Kidney (tissue), 14 donors: ENCODE results near the gene MAP3K15. TPM values are rescaled to one million over a fixed set of nuclear protein-coding genes. Genes with fewer than 3 reads are reported as not detected.

Experiments used
- DNase-seq, 5 donors: peaks; one replicate each; pipeline ENCODE4 v3.0.0-alpha.2; 2013 to 2020
- FAIRE-seq: peaks from 2 replicates; lab custom pipeline; 2012; peaks lifted over from hg19 to GRCh38; lab: Jason Lieb, UNC
- H3K27ac ChIP-seq, 2 donors: one replicate each; pipeline ENCODE4 v1.7.0; 2013; ENCODE audit warnings: low read depth in 2 of 2, low read length in 2 of 2, inconsistent platforms in 1 of 2
- H3K27me3 ChIP-seq: one replicate; pipeline ENCODE4 v1.7.1; 2013; ENCODE audit warnings: low read length, inconsistent platforms; ENCODE audit not compliant: control insufficient read depth, insufficient read depth
- H3K36me3 ChIP-seq, 3 donors: one replicate each; pipeline versions ENCODE4 v1.7.0 to v1.7.1; 2013; ENCODE audit warnings: low read length in 3 of 3, control low read depth in 1 of 3, inconsistent platforms in 1 of 3; ENCODE audit not compliant: insufficient read depth in 3 of 3, control insufficient read depth in 2 of 3
- H3K4me1 ChIP-seq, 3 donors: one replicate each; pipeline versions ENCODE4 v1.7.0 to v1.7.1; 2013; ENCODE audit warnings: low read length in 3 of 3, inconsistent platforms in 1 of 3, low read depth in 1 of 3; ENCODE audit not compliant: control insufficient read depth in 2 of 3, insufficient read depth in 2 of 3
- H3K4me3 ChIP-seq, 3 donors: one replicate each; pipeline versions ENCODE4 v1.7.0 to v1.8.1; 2013; ENCODE audit warnings: low read length in 3 of 3, control low read depth in 1 of 3, inconsistent platforms in 1 of 3
- H3K9ac ChIP-seq, 3 donors: one replicate each; pipeline versions ENCODE4 v1.7.0 to v1.7.1; 2013; ENCODE audit warnings: low read length in 3 of 3, control low read depth in 1 of 3, inconsistent platforms in 1 of 3
- H3K9me3 ChIP-seq, 3 donors: one replicate each; pipeline versions ENCODE4 v1.7.0 to v1.7.1; 2013; ENCODE audit warnings: low read length in 3 of 3, control low read depth in 1 of 3, inconsistent platforms in 1 of 3; ENCODE audit not compliant: control insufficient read depth in 2 of 3, insufficient read depth in 1 of 3
- intact Hi-C: fragments of 100-400 bp; cut with DNase I; formaldehyde crosslinking; loops from one replicate; pipeline ENCODE4 v1.11.1; 2022
- polyA plus RNA-seq: library from polyadenylated mRNA; stranded (reverse); fragments of 350-450 nt; fragmentation: Illumina TruSeq; extraction: RNeasy Lipid Tissue Mini Kit (QIAGEN cat#74804); gene quantifications from one replicate; pipeline ENCODE4 v1.2.3, GENCODE V29; 2014; ENCODE audit warnings: low read depth, low replicate concordance; ENCODE audit not compliant: insufficient read depth
- total RNA-seq: library from RNA; stranded (reverse); fragmentation: NEBNext Ultra II Directional; extraction: Animal tissue kit (Norgen Biotek cat#: 25700); gene quantifications from one replicate; pipeline ENCODE4 v1.2.1, GENCODE V29; 2021
- TF ChIP-seq, protein P1 (sequence below): IDR thresholded peaks from 3 replicates; pipeline ENCODE4 v1.5.1; 2012; ENCODE audit warnings: mild to moderate bottlenecking, moderate library complexity, borderline replicate concordance; ENCODE audit not compliant: insufficient read depth; ENCODE audit errors: extremely low read depth
- donor health status: control.
- donor health status: control.
- donor health status: control.
- donor health status: control.
- donor health status: control.
- donor health status: DM: yes; HTN: yes; CAD: no.
- donor health status: Normal renal cell carcinoma (clear cell type).

Gene MAP3K15
- total and polyA plus RNA-seq, 2 donors from 2014 or later = 3.7 to 5.0 TPM

DNA sequence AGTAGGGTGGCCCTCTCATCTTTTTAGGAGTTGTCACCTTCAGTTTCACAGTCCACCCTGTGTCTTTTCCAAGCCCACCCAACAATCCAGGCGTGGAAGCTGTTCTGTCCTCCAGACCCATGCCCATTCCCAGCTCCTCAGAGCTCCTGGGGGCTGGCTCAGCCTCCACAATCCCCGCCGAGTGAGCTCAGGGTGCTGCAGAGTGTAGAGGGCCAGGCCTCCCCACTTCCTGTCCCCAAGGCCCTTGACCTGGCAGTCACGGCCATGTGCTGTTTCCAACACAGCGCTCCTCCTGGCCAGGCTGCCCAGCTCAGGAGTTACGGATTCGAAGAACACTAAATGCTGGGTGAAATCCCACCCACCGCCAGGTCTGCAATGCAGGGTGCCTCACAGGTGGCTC lies 139.8 kb downstream of the MAP3K15 start:
- H3K36me3 ChIP-seq = no peaks in the 10 kb centered on the region
- no peak overlapping the region for H3K27ac ChIP-seq
- peaks cover 0 to 4% (median 0%) of the 10 kb centered on the region in 3 donors for H3K4me1 ChIP-seq
- no peak overlapping the region for H3K4me3 ChIP-seq
- FAIRE-seq (no peak), DNase-seq (no peak)
- H3K27me3 ChIP-seq = no peaks in the 10 kb centered on the region
- H3K9ac ChIP-seq = no peak overlapping the region
- TF ChIP-seq, protein P1, sequence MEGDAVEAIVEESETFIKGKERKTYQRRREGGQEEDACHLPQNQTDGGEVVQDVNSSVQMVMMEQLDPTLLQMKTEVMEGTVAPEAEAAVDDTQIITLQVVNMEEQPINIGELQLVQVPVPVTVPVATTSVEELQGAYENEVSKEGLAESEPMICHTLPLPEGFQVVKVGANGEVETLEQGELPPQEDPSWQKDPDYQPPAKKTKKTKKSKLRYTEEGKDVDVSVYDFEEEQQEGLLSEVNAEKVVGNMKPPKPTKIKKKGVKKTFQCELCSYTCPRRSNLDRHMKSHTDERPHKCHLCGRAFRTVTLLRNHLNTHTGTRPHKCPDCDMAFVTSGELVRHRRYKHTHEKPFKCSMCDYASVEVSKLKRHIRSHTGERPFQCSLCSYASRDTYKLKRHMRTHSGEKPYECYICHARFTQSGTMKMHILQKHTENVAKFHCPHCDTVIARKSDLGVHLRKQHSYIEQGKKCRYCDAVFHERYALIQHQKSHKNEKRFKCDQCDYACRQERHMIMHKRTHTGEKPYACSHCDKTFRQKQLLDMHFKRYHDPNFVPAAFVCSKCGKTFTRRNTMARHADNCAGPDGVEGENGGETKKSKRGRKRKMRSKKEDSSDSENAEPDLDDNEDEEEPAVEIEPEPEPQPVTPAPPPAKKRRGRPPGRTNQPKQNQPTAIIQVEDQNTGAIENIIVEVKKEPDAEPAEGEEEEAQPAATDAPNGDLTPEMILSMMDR = no peak
- intact Hi-C loops = no loop called here
- no peaks in the 10 kb centered on the region for H3K9me3 ChIP-seq

DNA sequence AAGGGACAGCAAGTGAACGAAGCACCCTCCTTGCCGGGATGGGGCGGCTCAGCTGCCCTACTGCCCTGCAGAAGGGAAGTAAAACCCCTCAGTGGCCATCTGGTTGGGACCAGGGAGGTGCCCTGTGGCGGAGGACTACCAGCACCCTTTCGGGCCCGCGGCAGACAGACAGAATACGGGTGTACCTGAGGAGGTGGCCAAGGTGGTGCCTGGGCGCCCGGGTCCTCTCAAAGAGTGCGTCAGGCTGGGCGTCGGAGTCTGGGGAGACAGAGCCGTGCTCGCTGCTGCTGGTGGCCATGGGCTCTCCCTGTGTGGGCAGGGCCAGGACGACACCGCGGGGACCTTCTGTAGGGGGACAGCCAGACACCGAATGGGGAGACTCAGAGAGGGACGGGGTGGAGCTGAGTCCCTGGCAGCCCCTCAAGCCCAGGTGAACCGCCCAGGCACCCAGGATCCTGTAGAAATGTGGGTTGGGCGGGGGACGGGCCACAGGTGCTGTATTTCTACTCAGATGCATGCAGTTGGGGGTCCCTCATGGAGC lies 141.9 kb downstream of the MAP3K15 start:
- FAIRE-seq = no peak
- Histone ChIP-seq H3K27me3 (no peaks in the 10 kb centered on the region), H3K36me3 (no peaks in the 10 kb centered on the region), H3K27ac (no peak overlapping the region), H3K9ac (no peak overlapping the region), H3K4me1 (peaks cover 0 to 4% (median 0%) of the 10 kb centered on the region in 3 donors), H3K4me3 (no peak overlapping the region), H3K9me3 (no peaks in the 10 kb centered on the region)
- TF ChIP-seq, protein P1 = no peak
- peak in 2 of 5 donors; percentile 44 to 73 for DNase-seq
- intact Hi-C loops = no loop called here

DNA sequence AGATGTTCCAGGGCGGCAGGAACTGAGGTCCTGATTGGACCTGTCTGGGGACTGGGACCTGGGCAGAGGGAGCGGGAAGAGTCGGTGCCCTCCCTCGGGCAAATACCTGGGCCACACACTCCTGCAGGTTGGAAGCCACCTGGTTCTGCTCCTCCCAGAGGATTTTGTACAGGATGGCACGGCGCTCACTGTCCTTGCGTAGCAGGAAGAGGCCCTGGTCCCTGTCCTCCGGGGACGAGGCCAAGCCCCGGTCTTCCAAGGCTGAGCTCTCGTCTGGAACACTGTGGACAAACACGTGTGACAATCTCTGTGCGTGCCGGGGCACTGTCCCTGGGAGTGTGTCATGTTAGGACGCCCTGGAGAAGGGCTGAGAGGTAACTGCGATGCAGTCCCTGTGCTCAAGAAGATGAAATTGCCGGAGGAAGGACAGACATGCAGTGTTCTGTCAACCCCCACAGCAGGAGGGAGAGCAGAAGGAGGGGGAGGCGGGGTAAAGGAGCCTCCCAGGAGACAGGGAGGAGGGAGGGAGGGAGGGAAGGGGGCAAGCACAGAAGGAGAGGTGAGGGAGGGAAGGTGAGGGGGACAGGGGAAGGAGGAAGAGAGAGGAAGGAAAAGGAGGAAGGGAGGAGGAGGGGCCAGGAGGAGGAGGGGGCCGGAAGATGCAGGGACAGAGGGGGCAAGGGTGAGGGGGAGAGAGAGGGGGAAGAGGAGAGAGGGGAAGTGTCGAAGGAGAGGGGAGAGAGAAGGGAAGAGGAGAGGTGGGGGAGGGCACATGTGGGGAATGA lies 142.6 kb downstream of the MAP3K15 start:
- DNase-seq = peak; percentile 25 to 70 (median 46)
- TF ChIP-seq, protein P1 = no peak
- no peak for FAIRE-seq
- peak overlapping the region in 1 of 3 donors; percentile 20 for H3K9ac ChIP-seq
- H3K27ac ChIP-seq = no peak overlapping the region
- no peaks in the 10 kb centered on the region for H3K36me3 ChIP-seq
- H3K9me3 ChIP-seq = no peaks in the 10 kb centered on the region
- H3K27me3 ChIP-seq = no peaks in the 10 kb centered on the region
- intact Hi-C loops = no loop called here
- peaks cover 0 to 4% (median 0%) of the 10 kb centered on the region in 3 donors for H3K4me1 ChIP-seq
- H3K4me3 ChIP-seq = peak overlapping the region; percentile 34 to 54 (median 34)
